Neural progenitor cell (in vitro differentiated cells): ENCODE measurements around the gene XYLT1.

ENCODE experiments used
- CTCF ChIP-seq: fragments of 200-600 bp; sonication (generic); IDR thresholded peaks from 2 replicates; pipeline ENCODE4 v1.5.1; 2017; ENCODE audit warnings: antibody characterized with exemption, mild to moderate bottlenecking
- EZH2 ChIP-seq: fragments of 200-600 bp; sonication (generic); IDR thresholded peaks from 2 replicates; pipeline ENCODE4 v1.6.1; 2017; ENCODE audit warnings: antibody characterized with exemption, mild to moderate bottlenecking, moderate library complexity
- EZH2phosphoT487 ChIP-seq: fragments of 200-600 bp; sonication (generic); IDR thresholded peaks from 2 replicates; pipeline ENCODE4 v1.6.1; 2017; ENCODE audit warnings: antibody characterized with exemption

- no peak for TF ChIP-seq CTCF
- TF ChIP-seq EZH2, result no peak
- TF ChIP-seq EZH2phosphoT487, result no peak
Observed at GRCh38 chr16:17117906-17118577, 352.7 kb downstream of the XYLT1 start.
